HUES64 (cell line): ENCODE measurements around the gene CFAP97D1.
A peak's percentile ranks its signal among the peaks of the same experiment; 100 is the strongest.
"Not testable (repeated sequence)": the region's sequence is repeated elsewhere in the genome, so short reads cannot be mapped to it uniquely, and the experiment has no call there.

Experiments
- H3K27ac ChIP-seq: 2 replicates; pipeline ENCODE4 v1.7.0; 2013; ENCODE audit warnings: low read depth, low read length, inconsistent platforms
- H3K27me3 ChIP-seq: 2 replicates; pipeline ENCODE4 v1.6.1; 2013; ENCODE audit warnings: mild to moderate bottlenecking, low read length; ENCODE audit not compliant: insufficient read depth
- H3K36me3 ChIP-seq: 2 replicates; pipeline ENCODE4 v1.6.1; 2013; ENCODE audit warnings: mild to moderate bottlenecking, low read length; ENCODE audit not compliant: insufficient read depth
- H3K4me1 ChIP-seq: 2 replicates; pipeline ENCODE4 v1.6.1; 2013; ENCODE audit warnings: mild to moderate bottlenecking, low read length, moderate library complexity; ENCODE audit not compliant: insufficient read depth
- H3K4me3 ChIP-seq: 2 replicates; pipeline ENCODE4 v1.5.1; 2013; ENCODE audit warnings: mild to moderate bottlenecking, low read length, moderate library complexity
- H3K9ac ChIP-seq: 2 replicates; pipeline ENCODE4 v1.6.1; 2013; ENCODE audit warnings: mild to moderate bottlenecking, low read depth, low read length
- H3K9me3 ChIP-seq: 2 replicates; pipeline ENCODE4 v1.6.1; 2013; ENCODE audit warnings: low read depth, low read length; ENCODE audit not compliant: insufficient read depth
- WGBS: fragments of 150-250, 120-280 bp; methylation state at CpG from one replicate; pipeline ENCODE4 v1.1.7; 2013; ENCODE audit warnings: missing lambda C conversion rate; 5-methylcytosine and 5-hydroxymethylcytosine counted together

CFAP97D1 gene

DNA sequence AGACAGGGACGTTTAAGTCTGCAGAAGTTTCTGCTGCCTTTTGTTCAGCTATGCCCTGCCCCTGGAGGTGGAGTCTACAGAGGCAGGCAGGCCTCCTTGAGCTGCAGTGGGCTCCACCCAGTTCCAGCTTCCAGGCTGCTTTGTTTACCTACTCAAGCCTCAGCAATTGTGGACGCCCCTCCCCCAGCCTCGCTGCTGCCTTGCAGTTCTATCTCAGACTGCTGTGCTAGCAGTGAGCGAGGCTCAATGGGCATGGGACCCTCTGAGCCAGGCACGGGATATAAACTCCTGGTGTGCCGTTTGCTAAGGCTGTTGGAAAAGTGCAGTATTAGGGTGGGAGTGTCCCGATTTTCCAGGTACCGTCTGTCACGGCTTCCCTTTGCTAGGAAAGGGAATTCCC, 17.8 kb downstream of the CFAP97D1 start:
- H3K9ac ChIP-seq, H3K4me3 ChIP-seq, H3K27me3 ChIP-seq, H3K36me3 ChIP-seq, H3K9me3 ChIP-seq, H3K27ac ChIP-seq: not testable (repeated sequence)
- 83% methylated on average over 9 of the region's 9 CpGs for WGBS
- peaks cover 17% of the 10 kb centered on the region for H3K4me1 ChIP-seq

DNA sequence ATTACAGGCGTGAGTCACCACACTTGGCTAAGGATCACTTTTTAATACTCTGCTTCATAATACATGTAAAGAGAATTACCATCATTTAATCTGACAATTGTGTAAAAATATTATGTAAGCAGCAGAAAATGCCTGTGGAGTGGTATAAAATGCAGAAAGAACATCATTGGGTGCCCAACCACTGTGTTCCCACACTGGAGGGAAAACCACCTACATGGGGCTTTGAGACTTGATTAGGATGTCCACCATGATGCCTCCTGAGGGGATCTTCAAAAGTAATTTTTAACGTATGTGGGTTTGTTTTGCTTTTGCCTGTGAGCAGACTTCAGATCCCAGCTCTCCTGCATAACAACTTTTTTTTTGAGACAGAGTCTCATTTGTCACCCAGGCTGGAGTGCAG, 18.8 kb downstream of the CFAP97D1 start:
- Histone ChIP-seq H3K27me3 (no peaks in the 10 kb centered on the region), H3K9ac (no peak overlapping the region), H3K9me3 (peaks cover 4% of the 10 kb centered on the region; the same call in 1 of the 2 replicates), H3K27ac (no peak overlapping the region), H3K4me3 (no peak overlapping the region), H3K4me1 (peaks cover 27% of the 10 kb centered on the region), H3K36me3 (no peaks in the 10 kb centered on the region)
- WGBS: 97% methylated on average over 2 of the region's 2 CpGs

DNA sequence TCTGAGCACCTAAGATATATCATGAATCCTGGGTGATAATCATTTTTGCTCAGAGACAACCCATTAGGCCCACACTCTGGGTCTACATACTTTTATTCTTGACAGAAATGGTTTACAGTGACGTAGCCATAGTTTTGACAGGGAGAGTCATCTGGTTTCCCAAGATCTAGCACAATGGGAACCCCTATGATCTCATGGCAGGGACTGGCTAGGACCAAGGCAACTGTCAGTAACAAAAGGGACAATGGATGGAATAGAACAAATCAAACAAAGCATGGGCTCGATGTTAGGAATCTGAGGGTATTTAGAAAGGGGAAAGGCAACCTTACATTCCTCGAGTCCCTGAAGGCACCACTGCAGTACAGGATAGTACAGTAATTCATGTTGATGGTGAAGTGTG, 20.5 kb downstream of the CFAP97D1 start:
- WGBS: 93% methylated on average over 3 of the region's 3 CpGs
- H3K36me3 ChIP-seq: no peaks in the 10 kb centered on the region
- no peaks in the 10 kb centered on the region for H3K27me3 ChIP-seq
- peaks cover 4% of the 10 kb centered on the region; the same call in 1 of the 2 replicates for H3K9me3 ChIP-seq
- no peak overlapping the region for H3K9ac ChIP-seq
- peaks cover 37% of the 10 kb centered on the region for H3K4me1 ChIP-seq
- no peak overlapping the region for H3K4me3 ChIP-seq
- H3K27ac ChIP-seq: no peak overlapping the region

DNA sequence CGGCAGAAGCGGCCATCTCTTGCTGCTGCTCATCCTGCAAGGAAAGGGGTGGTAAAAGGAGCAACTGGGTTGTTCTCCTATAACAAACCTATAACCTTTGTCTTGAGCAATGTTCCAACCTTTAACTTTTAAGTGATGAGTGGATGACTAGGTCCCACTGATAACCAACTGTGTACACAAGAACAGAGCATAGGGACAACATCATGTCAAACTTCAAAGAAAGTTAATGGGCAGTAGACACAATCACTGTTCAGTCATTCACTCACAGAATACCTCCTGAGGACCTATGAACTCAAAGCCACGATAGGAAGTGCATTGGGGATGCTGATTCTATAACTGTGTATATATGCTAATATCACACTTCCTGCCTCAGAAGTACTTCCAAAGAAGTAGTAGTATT, 21.6 kb downstream of the CFAP97D1 start:
- no peaks in the 10 kb centered on the region for H3K36me3 ChIP-seq
- no peak overlapping the region for H3K9ac ChIP-seq
- peaks cover 37% of the 10 kb centered on the region for H3K4me1 ChIP-seq
- H3K27me3 ChIP-seq: no peaks in the 10 kb centered on the region
- no peak overlapping the region for H3K4me3 ChIP-seq
- peaks cover 4% of the 10 kb centered on the region; the same call in 1 of the 2 replicates for H3K9me3 ChIP-seq
- no peak overlapping the region for H3K27ac ChIP-seq
- WGBS: 96% methylated on average over 2 of the region's 3 CpGs

DNA sequence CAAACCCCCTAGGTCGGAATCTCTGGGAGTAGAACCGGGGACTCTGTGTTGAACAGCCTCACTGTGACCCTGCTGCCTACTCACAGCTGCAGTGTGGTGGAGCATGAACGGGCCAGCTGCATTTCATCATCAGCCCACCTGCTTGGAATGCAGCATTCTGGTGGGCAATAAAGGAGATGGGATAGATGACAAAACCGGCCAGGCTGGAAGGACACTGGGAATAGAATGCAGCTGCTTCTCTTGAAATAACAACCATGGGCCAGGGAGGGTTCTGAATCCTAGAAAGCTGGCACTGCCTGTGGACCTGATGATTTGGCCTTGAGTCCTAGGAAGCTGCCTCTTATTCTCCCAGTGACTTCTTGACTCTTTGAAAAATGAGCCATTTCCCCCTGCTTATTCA, 23.5 kb downstream of the CFAP97D1 start:
- Histone ChIP-seq H3K9me3 (no peaks in the 10 kb centered on the region), H3K27me3 (no peaks in the 10 kb centered on the region), H3K36me3 (0 out of 2 replicates have a peak, but pooled peaks cover 5% of the 10 kb centered on the region), H3K9ac (0 out of 2 replicates have a peak overlapping the region, but pooled peaks have one; percentile 7), H3K4me1 (peaks cover 37% of the 10 kb centered on the region), H3K27ac (peak overlapping the region; percentile 62; the same call in 1 of the 2 replicates), H3K4me3 (no peak overlapping the region)
- WGBS: 50% methylated on average over 4 of the region's 4 CpGs

DNA sequence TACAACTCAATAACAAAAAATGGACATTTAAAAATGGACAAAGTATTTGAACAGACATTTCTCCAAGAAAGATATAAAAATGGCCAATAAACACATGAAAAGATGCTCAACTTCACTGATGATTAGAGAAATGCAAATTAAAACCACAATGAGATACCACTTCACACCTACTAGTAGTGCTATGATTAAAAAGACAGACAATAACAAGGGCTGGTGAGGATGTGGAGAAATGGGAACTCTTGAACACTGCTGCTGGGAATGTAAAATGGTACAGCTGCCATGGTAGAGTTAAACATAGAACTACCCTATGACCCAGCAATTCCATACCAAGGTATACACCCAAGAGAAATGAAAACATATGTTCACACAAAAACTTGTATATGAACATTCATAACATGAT, 24.9 kb downstream of the CFAP97D1 start:
- Histone ChIP-seq H3K27ac (no peak overlapping the region), H3K27me3 (no peaks in the 10 kb centered on the region), H3K4me3 (no peak overlapping the region), H3K36me3 (0 out of 2 replicates have a peak, but pooled peaks cover 5% of the 10 kb centered on the region), H3K9me3 (no peaks in the 10 kb centered on the region), H3K9ac (no peak overlapping the region), H3K4me1 (peaks cover 37% of the 10 kb centered on the region)

DNA sequence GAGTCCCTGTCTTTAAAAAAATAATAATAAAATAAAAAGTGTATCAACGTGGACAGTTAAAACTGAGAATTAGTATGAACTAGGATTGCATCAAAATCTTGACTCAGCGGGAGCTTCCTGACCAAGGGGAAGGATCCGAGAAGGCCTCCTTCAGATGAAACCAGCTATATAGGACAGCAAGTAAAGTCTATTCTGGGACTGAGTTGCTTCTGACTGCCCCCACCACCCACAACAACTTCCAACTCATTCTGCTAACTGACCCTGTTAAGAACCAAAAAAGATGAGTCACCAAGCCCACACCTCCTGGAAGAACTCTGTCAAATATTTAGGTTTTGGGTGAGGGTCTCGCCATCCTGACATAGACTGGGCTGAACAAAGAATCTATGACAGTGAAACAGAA, 27.8 kb downstream of the CFAP97D1 start:
- H3K9ac ChIP-seq: no peak overlapping the region
- 96% methylated on average over 4 of the region's 4 CpGs for WGBS
- peaks cover 26% of the 10 kb centered on the region for H3K4me1 ChIP-seq
- 0 out of 2 replicates have a peak, but pooled peaks cover 6% of the 10 kb centered on the region for H3K36me3 ChIP-seq
- no peaks in the 10 kb centered on the region for H3K27me3 ChIP-seq
- H3K27ac ChIP-seq: no peak overlapping the region
- no peaks in the 10 kb centered on the region for H3K9me3 ChIP-seq
- no peak overlapping the region for H3K4me3 ChIP-seq

DNA sequence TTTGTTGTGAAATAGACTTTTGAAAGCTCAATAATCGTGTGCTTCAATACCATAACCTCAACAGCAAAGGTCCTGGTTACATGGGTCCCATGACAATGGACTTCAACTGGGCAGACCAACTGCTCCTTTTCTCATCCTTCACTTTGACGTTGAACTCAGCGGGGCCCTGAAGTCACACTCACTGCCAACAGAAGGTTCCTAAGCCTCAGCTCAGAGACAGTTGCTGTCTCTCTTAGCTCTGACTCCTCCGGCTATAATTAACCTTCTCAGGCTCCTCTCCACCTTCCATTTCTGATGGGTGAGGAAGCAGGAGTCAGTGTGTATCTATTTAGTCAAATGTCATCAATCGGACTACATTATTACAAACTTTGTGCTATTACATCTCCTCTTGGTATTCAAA, 28.9 kb downstream of the CFAP97D1 start:
- Histone ChIP-seq H3K36me3 (0 out of 2 replicates have a peak, but pooled peaks cover 8% of the 10 kb centered on the region), H3K4me1 (peaks cover 16% of the 10 kb centered on the region), H3K4me3 (no peak overlapping the region), H3K27me3 (no peaks in the 10 kb centered on the region), H3K9ac (no peak overlapping the region), H3K9me3 (no peaks in the 10 kb centered on the region), H3K27ac (no peak overlapping the region)
- WGBS: 97% methylated on average over 4 of the region's 5 CpGs

DNA sequence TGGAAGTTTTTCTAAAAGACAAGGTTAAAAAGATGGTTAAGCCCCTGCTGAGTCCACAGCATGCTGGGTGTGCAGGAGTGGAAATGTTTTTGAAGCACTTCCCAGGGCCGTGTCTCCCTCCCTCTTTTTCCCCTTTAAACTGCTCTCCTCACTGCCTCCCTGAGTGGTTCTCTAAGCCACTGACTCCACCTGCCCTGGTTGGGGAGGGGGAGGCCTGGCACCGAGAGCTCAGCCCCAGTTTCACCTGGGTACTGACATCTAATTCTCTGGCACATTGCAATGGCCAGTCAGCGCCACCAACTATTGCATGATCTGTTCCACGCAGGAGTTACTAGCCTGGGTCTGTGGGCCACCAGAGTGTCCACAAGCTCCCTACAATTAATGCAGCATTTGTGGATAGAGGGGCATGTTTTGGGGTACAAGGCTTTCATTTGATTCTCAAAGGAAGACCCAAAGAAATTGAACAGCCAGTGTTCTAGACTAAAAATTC, 30.0 kb downstream of the CFAP97D1 start:
- 90% methylated on average over 4 of the region's 4 CpGs for WGBS
- peaks cover 6% of the 10 kb centered on the region; the same call in 1 of the 2 replicates for H3K4me1 ChIP-seq
- H3K4me3 ChIP-seq: no peak overlapping the region
- no peaks in the 10 kb centered on the region for H3K9me3 ChIP-seq
- H3K27ac ChIP-seq: no peak overlapping the region
- H3K9ac ChIP-seq: no peak overlapping the region
- no peaks in the 10 kb centered on the region for H3K27me3 ChIP-seq
- H3K36me3 ChIP-seq: 0 out of 2 replicates have a peak, but pooled peaks cover 8% of the 10 kb centered on the region

DNA sequence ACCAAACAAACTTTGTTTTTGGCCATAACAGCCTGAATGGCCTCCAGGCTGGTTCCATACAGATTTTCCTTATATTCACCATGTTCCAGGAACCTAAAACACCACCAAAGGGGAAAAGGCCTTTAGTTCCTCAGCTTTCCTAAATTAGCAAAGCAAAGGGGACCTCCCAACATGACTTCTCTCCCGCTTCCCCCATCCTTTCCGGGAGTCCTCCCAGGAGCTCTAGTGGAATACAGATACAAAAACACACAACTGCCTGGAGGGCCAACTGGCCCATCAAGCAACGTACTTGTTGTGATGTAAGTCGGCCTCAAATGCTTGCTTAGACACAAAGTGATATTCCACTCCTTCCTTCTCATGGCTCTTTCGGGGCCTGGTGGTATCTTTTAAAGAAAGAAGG, 30.6 kb downstream of the CFAP97D1 start:
- WGBS: 61% methylated on average over 5 of the region's 5 CpGs
- H3K27ac ChIP-seq: no peak overlapping the region
- peaks cover 6% of the 10 kb centered on the region; the same call in 1 of the 2 replicates for H3K4me1 ChIP-seq
- H3K36me3 ChIP-seq: 0 out of 2 replicates have a peak, but pooled peaks cover 8% of the 10 kb centered on the region
- H3K27me3 ChIP-seq: no peaks in the 10 kb centered on the region
- no peaks in the 10 kb centered on the region for H3K9me3 ChIP-seq
- H3K9ac ChIP-seq: no peak overlapping the region
- H3K4me3 ChIP-seq: no peak overlapping the region

DNA sequence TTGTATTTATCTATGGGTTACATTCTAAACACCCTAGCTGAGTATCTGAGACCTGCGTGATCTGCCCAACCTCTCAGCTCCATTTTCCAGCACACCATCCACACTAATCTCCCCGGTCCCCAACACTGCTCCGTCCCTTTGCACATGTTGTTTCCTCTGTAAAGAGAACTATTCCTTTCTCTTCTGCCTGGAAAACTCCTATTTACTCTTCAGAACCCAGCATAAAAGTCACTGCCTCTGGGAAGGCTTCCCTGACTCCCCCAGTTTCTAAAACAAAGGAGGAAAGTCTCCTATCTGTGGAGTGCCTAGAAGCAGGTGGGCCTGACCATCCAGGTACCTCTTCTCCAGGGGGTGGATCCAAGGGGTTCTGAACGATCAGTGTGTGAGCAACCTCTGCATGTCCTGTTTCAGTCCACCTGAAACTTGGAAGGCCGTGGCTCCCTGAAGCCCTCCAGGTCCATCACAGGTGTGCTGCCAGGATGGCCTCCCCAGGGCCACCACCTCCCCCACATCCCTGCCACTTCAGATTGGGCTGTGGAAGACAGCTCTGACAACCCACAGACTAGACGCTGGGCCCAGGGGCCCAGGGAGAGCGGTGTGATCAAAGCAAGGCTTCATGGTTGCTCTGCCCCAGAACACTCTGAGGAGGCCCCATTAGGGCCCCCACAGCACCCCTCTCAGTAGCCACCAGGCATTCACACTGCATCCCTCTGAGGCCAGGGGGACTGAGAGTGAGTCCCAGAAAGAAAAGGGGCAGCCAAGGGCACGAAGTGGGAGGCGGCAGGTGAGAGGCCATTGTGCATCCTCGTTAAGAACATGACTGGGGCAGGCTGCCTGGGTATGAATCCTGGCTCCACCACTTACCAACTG, 32.4 kb downstream of the CFAP97D1 start:
- H3K9me3 ChIP-seq: no peaks in the 10 kb centered on the region
- 0 out of 2 replicates have a peak, but pooled peaks cover 8% of the 10 kb centered on the region for H3K36me3 ChIP-seq
- no peaks in the 10 kb centered on the region for H3K27me3 ChIP-seq
- H3K4me3 ChIP-seq: no peak overlapping the region
- 96% methylated on average over 10 of the region's 10 CpGs for WGBS
- peaks cover 6% of the 10 kb centered on the region; the same call in 1 of the 2 replicates for H3K4me1 ChIP-seq
- no peak overlapping the region for H3K27ac ChIP-seq
- H3K9ac ChIP-seq: no peak overlapping the region
